GM23338 (cell line): Measurements from ENCODE around the gene TSHZ2. TPM values are rescaled to one million over a fixed set of nuclear protein-coding genes. Genes with fewer than 3 reads are reported as not detected.

Experiments
- ATAC-seq: fragments of 200-7000 bp; cut with Tn5 transposase; 3 replicates; pipeline ENCODE4 v1.9.1; 2020
- DNase-seq: peaks from one replicate; pipeline ENCODE4 v3.0.0-alpha.2; 2015; ENCODE audit warnings: low spot score
- H2AFZ ChIP-seq: fragments of 200-600 bp; sonication (generic); 2 replicates; pipeline ENCODE4 v1.8.0; 2016; ENCODE audit warnings: antibody characterized with exemption, mild to moderate bottlenecking, moderate library complexity
- H3F3A ChIP-seq: fragments of 200-600 bp; sonication (generic); replicated peaks from 2 replicates; pipeline ENCODE4 v1.8.0; 2017; ENCODE audit warnings: antibody characterized with exemption, mixed run types, low read depth
- H3K27ac ChIP-seq: fragments of 200-600 bp; sonication (generic); 2 replicates; pipeline ENCODE4 v1.6.1; 2016; ENCODE audit warnings: low read depth
- H3K27me3 ChIP-seq: fragments of 200-600 bp; sonication (generic); 2 replicates; pipeline ENCODE4 v1.8.0; 2016; ENCODE audit warnings: mild to moderate bottlenecking, mixed run types, moderate library complexity; ENCODE audit not compliant: insufficient read depth
- H3K36me3 ChIP-seq: fragments of 200-600 bp; sonication (generic); 2 replicates; pipeline ENCODE4 v1.8.0; 2016; ENCODE audit warnings: mild to moderate bottlenecking; ENCODE audit not compliant: insufficient read depth
- H3K4me1 ChIP-seq: fragments of 200-600 bp; sonication (generic); 2 replicates; pipeline ENCODE4 v1.8.0; 2016; ENCODE audit warnings: mild to moderate bottlenecking, moderate library complexity; ENCODE audit not compliant: insufficient read depth
- H3K4me2 ChIP-seq: fragments of 200-600 bp; sonication (generic); 2 replicates; pipeline ENCODE4 v1.7.1; 2017; ENCODE audit warnings: mixed run types
- H3K4me3 ChIP-seq: fragments of 200-600 bp; sonication (generic); 2 replicates; pipeline ENCODE4 v1.6.1; 2016; ENCODE audit warnings: mixed run types
- H3K79me2 ChIP-seq: fragments of 200-600 bp; sonication (generic); replicated peaks from 2 replicates; pipeline ENCODE4 v1.8.0; 2017; ENCODE audit warnings: mild to moderate bottlenecking; ENCODE audit not compliant: insufficient read depth
- H3K9me2 ChIP-seq: fragments of 200-600 bp; sonication (generic); 2 replicates; pipeline ENCODE4 v1.8.0; 2017; ENCODE audit not compliant: insufficient read depth
- H4K20me1 ChIP-seq: fragments of 200-600 bp; sonication (generic); replicated peaks from 2 replicates; pipeline ENCODE4 v1.8.0; 2017; ENCODE audit warnings: mild to moderate bottlenecking; ENCODE audit not compliant: insufficient read depth
- H3K27ac Mint-ChIP-seq: 2 replicates; pipeline ENCODE4 v1.8.0; 2020; ENCODE audit warnings: inconsistent platforms, mild to moderate bottlenecking, moderate library complexity, mixed read lengths
- H3K27me3 Mint-ChIP-seq: 3 replicates; pipeline ENCODE4 v1.8.0; 2022; ENCODE audit warnings: low read depth, mild to moderate bottlenecking, moderate library complexity, mixed read lengths, inconsistent platforms; ENCODE audit not compliant: insufficient read depth, poor library complexity
- H3K36me3 Mint-ChIP-seq: 3 replicates; pipeline ENCODE4 v1.8.0; 2021; ENCODE audit warnings: low read depth, mild to moderate bottlenecking, inconsistent platforms, moderate library complexity, mixed read lengths
- H3K4me1 Mint-ChIP-seq: 3 replicates; pipeline ENCODE4 v1.8.0; 2020; ENCODE audit warnings: mild to moderate bottlenecking, inconsistent platforms, mixed read lengths
- H3K4me3 Mint-ChIP-seq: 3 replicates; pipeline ENCODE4 v1.8.0; 2021; ENCODE audit warnings: moderate library complexity, mild to moderate bottlenecking, inconsistent platforms, mixed read lengths
- H3K9me3 Mint-ChIP-seq: 3 replicates; pipeline ENCODE4 v1.8.0; 2020; ENCODE audit warnings: moderate library complexity, mild to moderate bottlenecking, inconsistent platforms, mixed read lengths
- CREB1 ChIP-seq: fragments of 250-450 bp; sonication (Bioruptor Pico); IDR thresholded peaks from 2 replicates; pipeline ENCODE4 v1.5.0; 2020; ENCODE audit warnings: low read depth, mild to moderate bottlenecking, moderate library complexity
- CTCF ChIP-seq, 2 experiments: fragments of 200-600 bp in 1 of 2; sonication (generic) in 1 of 2; conservative IDR thresholded peaks; 2 replicates each; pipeline versions ENCODE4 v1.5.1 to v1.6.1; 2016 to 2017; ENCODE audit warnings: antibody characterized with exemption in 2 of 2, low read depth in 2 of 2, mild to moderate bottlenecking in 2 of 2, moderate library complexity in 1 of 2
- ETS1 ChIP-seq: IDR thresholded peaks from 2 replicates; pipeline ENCODE4 v1.6.1; 2016; ENCODE audit warnings: antibody characterized with exemption
- EZH2 ChIP-seq: fragments of 200-600 bp; sonication (generic); IDR thresholded peaks from one replicate; pipeline ENCODE4 v1.8.0; 2017; ENCODE audit warnings: antibody characterized with exemption, mild to moderate bottlenecking, low read depth; ENCODE audit not compliant: unreplicated experiment
- EZH2phosphoT487 ChIP-seq: fragments of 200-600 bp; sonication (generic); IDR thresholded peaks from one replicate; pipeline ENCODE4 v1.8.1; 2018; ENCODE audit warnings: antibody characterized with exemption; ENCODE audit not compliant: unreplicated experiment
- JUNB ChIP-seq: IDR thresholded peaks from one replicate; pipeline ENCODE4 v1.6.1; 2016; ENCODE audit warnings: antibody characterized with exemption; ENCODE audit not compliant: unreplicated experiment
- NANOG ChIP-seq: IDR thresholded peaks from 2 replicates; pipeline ENCODE4 v1.6.1; 2016; ENCODE audit warnings: antibody characterized with exemption, borderline replicate concordance
- POLR2AphosphoS5 ChIP-seq: IDR thresholded peaks from 2 replicates; pipeline ENCODE4 v1.6.1; 2016; ENCODE audit warnings: antibody characterized with exemption, low read depth
- REST ChIP-seq: IDR thresholded peaks from one replicate; pipeline ENCODE4 v1.6.1; 2018; ENCODE audit warnings: antibody characterized with exemption; ENCODE audit not compliant: unreplicated experiment
- STAT1 ChIP-seq: IDR thresholded peaks from one replicate; pipeline ENCODE4 v1.6.1; 2016; ENCODE audit warnings: antibody characterized with exemption; ENCODE audit not compliant: unreplicated experiment
- ZNF114 ChIP-seq: fragments of 250-450 bp; sonication (Bioruptor Pico); IDR thresholded peaks from 2 replicates; pipeline ENCODE4 v1.5.0; 2020; ENCODE audit warnings: mild to moderate bottlenecking, moderate library complexity
- ZNF331 ChIP-seq: fragments of 250-450 bp; sonication (Bioruptor Pico); IDR thresholded peaks from 2 replicates; pipeline ENCODE4 v1.5.0; 2020; ENCODE audit warnings: low read depth, mild to moderate bottlenecking, moderate library complexity
- ZNF462 ChIP-seq: fragments of 250-450 bp; sonication (Bioruptor Pico); IDR thresholded peaks from 2 replicates; pipeline ENCODE4 v1.5.0; 2020; ENCODE audit warnings: mild to moderate bottlenecking, moderate library complexity
- polyA plus RNA-seq: library from polyadenylated mRNA; unstranded; fragments of >200 nt; fragmentation: Nextera tagmentation; extraction: Ambion mirVana; gene quantifications from 2 replicates; pipeline ENCODE4 v1.2.1, GENCODE V29; 2016
- total RNA-seq: library from RNA; depleted of rRNA; stranded (reverse); fragments of >200 nt; shearing (Covaris generic); gene quantifications from 2 replicates; pipeline ENCODE4 v1.2.3, GENCODE V29; 2014

TSHZ2 gene
- total and polyA plus RNA-seq, 2 experiments from 2014 or later: 0.49 to 1.3 TPM

GRCh38 chr20:53468587-53468986, 496.4 kb downstream of the TSHZ2 start:
- Mint-ChIP-seq H3K27ac (no peak overlapping the region), H3K36me3 (peaks cover 9% of the 10 kb centered on the region), H3K4me3 (no peak overlapping the region), H3K4me1 (0 out of 3 replicates have a peak, but pooled peaks cover 4% of the 10 kb centered on the region), H3K9me3 (peaks cover 17% of the 10 kb centered on the region), H3K27me3 (no peaks in the 10 kb centered on the region)
- DNase-seq (no peak), ATAC-seq (no peak)
- Histone ChIP-seq H3F3A (no peaks in the 10 kb centered on the region), H3K4me3 (no peak overlapping the region), H3K27me3 (no peaks in the 10 kb centered on the region), H3K4me2 (no peak overlapping the region), H3K79me2 (no peaks in the 10 kb centered on the region), H3K4me1 (no peaks in the 10 kb centered on the region), H3K9me2 (no peaks in the 10 kb centered on the region), H4K20me1 (no peaks in the 10 kb centered on the region), H3K27ac (no peak overlapping the region), H2AFZ (no peak overlapping the region), H3K36me3 (no peaks in the 10 kb centered on the region; the same call in 1 of the 2 replicates)
- TF ChIP-seq CREB1 (CRISPR knock-in tag) (no peak), CTCF (conservative IDR thresholded peaks at IDR 0.05; ENCODE audit: low read depth in 2 of 2) (no peak), JUNB (no peak), NANOG (no peak), REST (no peak), POLR2AphosphoS5 (no peak), EZH2phosphoT487 (no peak), ETS1 (no peak), STAT1 (no peak), ZNF462 (CRISPR knock-in tag) (no peak), ZNF114 (CRISPR knock-in tag) (no peak), EZH2 (no peak), ZNF331 (CRISPR knock-in tag) (no peak)
